Measurements from ENCODE around the gene GUCY2C. TPM values are rescaled to one million over a fixed set of nuclear protein-coding genes. Genes with fewer than 3 reads are reported as not detected.

Gene GUCY2C
- total RNA-seq, 4 donors from 2014 or later, result 25.6 to 176 (median 122) TPM

DNA sequence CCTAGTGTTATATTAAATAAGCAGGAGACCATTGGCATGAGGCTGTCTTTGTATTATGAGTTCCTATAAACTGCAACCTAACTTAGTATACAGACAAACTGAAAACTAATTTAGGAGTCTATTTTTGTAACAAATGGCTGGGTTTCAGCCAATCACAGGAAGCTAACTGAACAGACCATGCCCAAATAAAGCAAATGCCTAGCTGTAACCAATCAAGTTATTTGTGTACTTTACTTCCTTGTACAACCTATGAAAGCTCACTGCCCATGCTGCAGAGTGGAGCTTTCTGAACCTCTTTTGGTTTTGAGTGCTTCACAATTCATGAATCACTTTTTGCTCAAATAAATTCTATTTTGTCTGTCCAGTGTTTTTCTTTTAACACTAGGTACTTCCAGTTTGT, 41.6 kb downstream of the GUCY2C start:
- Histone ChIP-seq H3K27ac (no peak overlapping the region), H3K4me1 (no peaks in the 10 kb centered on the region), H3K27me3 (no peaks in the 10 kb centered on the region), H3K4me3 (no peak overlapping the region), H3K36me3 (peaks cover 0 to 43% (median 0%) of the 10 kb centered on the region in 3 donors), H3K9me3 (no peaks in the 10 kb centered on the region)
- TF ChIP-seq CTCF (IDR thresholded peaks at IDR 0.05) (no peak), POLR2A (IDR thresholded peaks at IDR 0.05) (no peak)
- DNase-seq, result no peak

DNA sequence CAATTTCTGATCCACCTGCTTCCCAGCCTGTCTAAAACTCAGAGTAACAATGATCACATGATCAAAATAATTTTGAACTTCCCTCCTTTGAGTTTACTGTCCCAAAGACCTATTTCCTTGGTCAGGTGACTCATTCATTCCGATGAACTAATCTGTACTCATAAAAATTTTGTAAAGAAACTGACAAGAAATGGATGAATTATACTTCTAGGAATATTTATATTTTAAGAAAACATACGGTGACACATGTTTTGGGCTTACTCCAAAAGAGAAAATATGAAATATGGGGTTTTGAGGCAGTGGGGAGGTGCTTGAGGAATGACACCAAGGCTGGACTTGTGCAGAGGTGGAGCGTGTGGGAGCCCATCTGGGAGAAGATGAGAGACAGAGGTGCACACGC, 42.0 kb downstream of the GUCY2C start:
- TF ChIP-seq POLR2A (IDR thresholded peaks at IDR 0.05) (no peak), CTCF (IDR thresholded peaks at IDR 0.05) (no peak)
- Histone ChIP-seq H3K4me3 (no peak overlapping the region), H3K27ac (no peak overlapping the region), H3K9me3 (no peaks in the 10 kb centered on the region), H3K36me3 (peaks cover 0 to 43% (median 0%) of the 10 kb centered on the region in 3 donors), H3K27me3 (no peaks in the 10 kb centered on the region), H3K4me1 (no peaks in the 10 kb centered on the region)
- no peak for DNase-seq

DNA sequence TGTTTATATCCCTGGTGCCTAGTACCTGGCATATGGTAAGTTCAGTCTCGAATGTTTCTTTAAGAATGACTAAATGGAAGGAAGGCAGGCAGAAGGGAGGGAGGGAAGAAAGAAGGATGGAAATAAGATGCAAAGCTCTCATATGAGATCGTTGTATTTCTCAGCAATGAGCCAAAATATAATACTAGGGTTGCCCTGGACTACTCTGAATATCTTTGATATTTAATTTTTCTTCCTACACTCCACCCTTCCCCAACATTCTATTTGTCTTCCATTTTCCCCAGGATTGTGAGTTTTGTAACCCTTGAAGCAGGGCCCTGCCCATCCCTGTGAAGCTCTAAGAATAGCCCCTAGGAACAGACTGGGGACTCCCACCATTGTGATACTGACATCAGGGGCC, 43.9 kb downstream of the GUCY2C start:
- no peaks in the 10 kb centered on the region for H3K9me3 ChIP-seq
- no peaks in the 10 kb centered on the region for H3K27me3 ChIP-seq
- H3K27ac ChIP-seq, result no peak overlapping the region
- TF ChIP-seq CTCF (IDR thresholded peaks at IDR 0.05) (no peak), POLR2A (IDR thresholded peaks at IDR 0.05) (no peak)
- H3K4me3 ChIP-seq, result no peak overlapping the region
- peaks cover 0 to 41% (median 0%) of the 10 kb centered on the region in 3 donors for H3K36me3 ChIP-seq
- DNase-seq, result no peak
- H3K4me1 ChIP-seq, result no peaks in the 10 kb centered on the region

- DNase-seq, result no peak
- Histone ChIP-seq H3K36me3 (peaks cover 0 to 30% (median 0%) of the 10 kb centered on the region in 3 donors), H3K4me1 (no peaks in the 10 kb centered on the region), H3K27me3 (no peaks in the 10 kb centered on the region), H3K27ac (no peak overlapping the region), H3K9me3 (no peaks in the 10 kb centered on the region), H3K4me3 (no peak overlapping the region)
- TF ChIP-seq CTCF (IDR thresholded peaks at IDR 0.05) (no peak), POLR2A (IDR thresholded peaks at IDR 0.05) (no peak)
Measured at GRCh38 chr12:14651371-14651770, 45.0 kb downstream of the GUCY2C start.

GRCh38 chr12:14650789-14651188, 45.6 kb downstream of the GUCY2C start:
- Histone ChIP-seq H3K4me3 (no peak overlapping the region), H3K4me1 (no peaks in the 10 kb centered on the region), H3K27ac (no peak overlapping the region), H3K27me3 (no peaks in the 10 kb centered on the region), H3K36me3 (peaks cover 0 to 29% (median 0%) of the 10 kb centered on the region in 3 donors), H3K9me3 (no peaks in the 10 kb centered on the region)
- DNase-seq, result no peak
- TF ChIP-seq POLR2A (IDR thresholded peaks at IDR 0.05), result no peak
- no peak for TF ChIP-seq CTCF (IDR thresholded peaks at IDR 0.05)
